Neural cell (in vitro differentiated cells): ENCODE data around the gene PTPRK.

ENCODE experiments used
- MXI1 ChIP-seq: fragments of 450-650 bp; conservative IDR thresholded peaks from 2 replicates; pipeline ENCODE4 v1.6.1; 2014; ENCODE audit warnings: antibody characterized with exemption, mild to moderate bottlenecking; ENCODE audit not compliant: poor library complexity, severe bottlenecking
- POLR2AphosphoS5 ChIP-seq: IDR thresholded peaks from 2 replicates; pipeline ENCODE4 v1.6.1; 2012
- SMC3 ChIP-seq: fragments of 450-650 bp; conservative IDR thresholded peaks from 2 replicates; pipeline ENCODE4 v1.6.1; 2014; ENCODE audit warnings: antibody characterized with exemption, mild to moderate bottlenecking, moderate library complexity; ENCODE audit not compliant: poor library complexity
- TF ChIP-seq, protein P1 (sequence below): fragments of 450-650 bp; IDR thresholded peaks from 2 replicates; pipeline ENCODE4 v1.5.1; 2014; ENCODE audit warnings: antibody characterized with exemption, mild to moderate bottlenecking, moderate library complexity; ENCODE audit not compliant: poor library complexity, severe bottlenecking

GRCh38 chr6:128121610-128122009, 398.8 kb downstream of the PTPRK start:
- no peak for TF ChIP-seq SMC3
- TF ChIP-seq POLR2AphosphoS5: no peak
- TF ChIP-seq, protein P1, sequence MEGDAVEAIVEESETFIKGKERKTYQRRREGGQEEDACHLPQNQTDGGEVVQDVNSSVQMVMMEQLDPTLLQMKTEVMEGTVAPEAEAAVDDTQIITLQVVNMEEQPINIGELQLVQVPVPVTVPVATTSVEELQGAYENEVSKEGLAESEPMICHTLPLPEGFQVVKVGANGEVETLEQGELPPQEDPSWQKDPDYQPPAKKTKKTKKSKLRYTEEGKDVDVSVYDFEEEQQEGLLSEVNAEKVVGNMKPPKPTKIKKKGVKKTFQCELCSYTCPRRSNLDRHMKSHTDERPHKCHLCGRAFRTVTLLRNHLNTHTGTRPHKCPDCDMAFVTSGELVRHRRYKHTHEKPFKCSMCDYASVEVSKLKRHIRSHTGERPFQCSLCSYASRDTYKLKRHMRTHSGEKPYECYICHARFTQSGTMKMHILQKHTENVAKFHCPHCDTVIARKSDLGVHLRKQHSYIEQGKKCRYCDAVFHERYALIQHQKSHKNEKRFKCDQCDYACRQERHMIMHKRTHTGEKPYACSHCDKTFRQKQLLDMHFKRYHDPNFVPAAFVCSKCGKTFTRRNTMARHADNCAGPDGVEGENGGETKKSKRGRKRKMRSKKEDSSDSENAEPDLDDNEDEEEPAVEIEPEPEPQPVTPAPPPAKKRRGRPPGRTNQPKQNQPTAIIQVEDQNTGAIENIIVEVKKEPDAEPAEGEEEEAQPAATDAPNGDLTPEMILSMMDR: no peak
- TF ChIP-seq MXI1: no peak
